CD4-positive, alpha-beta T cell treated with Interleukin-4 for 1 hour (primary cell): ENCODE data around the gene PLXNB3.

Experiments used
- DNase-seq, 2 donors: peaks; one replicate each; pipeline ENCODE4 v3.0.0-alpha.2; 2020 to 2022

PLXNB3 gene

DNA sequence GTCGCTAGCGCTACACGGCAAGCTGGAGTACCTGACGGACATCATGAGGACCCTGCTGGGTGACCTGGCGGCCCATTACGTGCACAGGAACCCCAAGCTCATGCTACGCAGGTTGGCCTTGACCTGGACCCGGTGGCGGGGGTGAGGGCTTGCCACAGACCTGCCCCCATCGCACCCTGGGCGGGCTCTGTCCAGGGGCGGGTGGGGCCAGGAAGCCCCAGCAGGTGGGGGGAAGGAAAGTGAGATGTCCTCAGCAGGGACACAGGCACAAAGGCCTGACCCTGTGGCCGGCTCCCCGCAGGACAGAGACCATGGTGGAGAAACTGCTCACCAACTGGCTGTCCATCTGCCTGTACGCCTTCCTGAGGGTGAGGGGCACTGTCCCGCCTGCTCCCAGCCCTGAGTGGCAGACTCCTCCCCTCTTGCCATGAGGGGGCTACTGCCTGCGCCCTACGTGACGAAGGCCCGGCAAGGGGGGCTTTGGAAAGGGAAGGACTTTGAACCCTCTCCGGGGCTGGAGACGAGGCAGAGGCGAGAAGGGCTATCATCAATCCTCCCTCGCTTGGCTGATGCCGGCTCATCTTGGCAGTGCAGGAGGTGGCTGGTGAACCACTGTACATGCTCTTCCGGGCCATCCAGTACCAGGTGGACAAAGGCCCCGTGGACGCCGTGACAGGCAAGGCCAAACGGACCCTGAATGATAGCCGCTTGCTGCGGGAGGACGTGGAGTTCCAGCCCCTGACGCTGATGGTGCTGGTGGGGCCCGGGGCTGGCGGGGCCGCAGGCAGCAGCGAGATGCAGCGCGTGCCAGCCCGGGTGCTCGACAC, 11.5 kb downstream of the PLXNB3 start:
- no peak for DNase-seq

DNA sequence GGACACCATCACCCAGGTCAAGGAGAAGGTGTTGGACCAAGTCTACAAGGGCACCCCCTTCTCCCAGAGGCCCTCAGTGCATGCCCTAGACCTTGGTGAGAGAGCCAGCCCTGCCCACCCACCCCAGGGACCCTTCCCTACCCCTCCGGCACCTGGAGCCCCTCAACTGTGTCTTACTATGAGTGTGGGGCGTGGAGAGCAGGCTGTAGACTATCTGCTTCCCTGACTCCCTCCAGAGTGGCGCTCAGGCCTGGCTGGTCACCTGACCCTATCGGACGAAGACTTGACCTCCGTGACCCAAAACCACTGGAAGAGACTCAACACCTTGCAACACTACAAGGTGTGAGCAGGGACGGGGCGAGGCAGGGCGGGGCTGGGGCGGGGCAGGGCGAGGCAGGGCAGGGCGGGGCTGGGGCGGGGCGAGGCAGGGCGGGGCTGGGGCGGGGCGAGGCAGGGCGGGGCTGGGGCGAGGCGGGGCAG, 12.1 kb downstream of the PLXNB3 start:
- DNase-seq: no peak

DNA sequence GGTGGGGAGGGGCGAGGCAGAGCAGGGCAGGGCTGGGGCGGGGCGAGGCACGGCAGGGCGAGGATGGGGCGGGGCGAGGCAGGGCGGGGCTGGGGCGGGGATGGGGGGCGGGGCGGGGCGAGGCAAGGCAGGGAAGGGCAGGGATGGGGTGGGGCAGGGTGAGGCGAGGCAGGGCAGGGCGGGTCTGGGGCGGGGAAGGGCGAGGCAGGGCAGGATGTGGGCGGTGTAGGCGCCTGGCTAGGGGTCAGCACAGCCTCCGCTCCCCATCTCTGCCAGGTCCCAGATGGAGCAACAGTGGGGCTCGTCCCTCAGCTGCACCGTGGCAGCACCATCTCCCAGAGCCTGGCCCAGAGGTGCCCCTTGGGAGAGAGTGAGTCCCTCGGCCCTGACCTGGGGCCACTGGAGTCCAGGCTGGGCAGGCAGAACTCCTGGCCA, 12.6 kb downstream of the PLXNB3 start:
- no peak for DNase-seq

DNA sequence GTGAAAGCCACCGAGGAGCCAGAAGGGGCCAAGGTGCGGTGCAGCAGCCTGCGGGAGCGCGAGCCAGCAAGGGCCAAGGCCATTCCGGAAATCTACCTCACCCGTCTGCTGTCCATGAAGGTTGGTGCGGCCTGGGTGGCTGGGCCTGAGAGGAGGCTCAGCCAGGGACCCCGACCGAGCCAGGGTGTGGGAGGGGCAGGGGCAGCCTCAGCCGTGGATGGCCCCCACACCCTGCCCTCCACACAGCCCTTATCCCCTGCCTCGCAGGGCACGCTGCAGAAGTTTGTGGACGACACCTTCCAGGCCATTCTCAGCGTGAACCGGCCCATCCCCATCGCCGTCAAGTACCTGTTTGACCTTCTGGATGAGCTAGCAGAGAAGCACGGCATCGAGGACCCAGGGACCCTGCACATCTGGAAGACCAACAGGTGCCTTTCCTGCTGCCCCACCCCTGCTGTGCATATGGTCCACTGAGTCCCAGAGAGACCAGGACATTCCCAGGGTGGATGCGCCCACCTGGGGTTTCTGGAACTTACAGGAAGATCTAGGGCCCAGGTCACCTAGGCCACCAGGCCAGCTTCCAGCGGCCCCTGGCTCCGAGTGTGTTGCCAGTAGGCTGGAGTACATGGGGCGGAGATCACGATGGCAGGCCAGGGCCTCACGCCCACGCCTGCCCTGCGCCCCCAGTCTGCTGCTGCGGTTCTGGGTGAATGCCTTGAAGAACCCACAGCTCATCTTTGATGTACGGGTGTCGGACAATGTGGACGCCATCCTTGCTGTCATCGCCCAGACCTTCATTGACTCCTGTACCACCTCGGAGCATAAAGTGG, 13.4 kb downstream of the PLXNB3 start:
- DNase-seq: no peak

DNA sequence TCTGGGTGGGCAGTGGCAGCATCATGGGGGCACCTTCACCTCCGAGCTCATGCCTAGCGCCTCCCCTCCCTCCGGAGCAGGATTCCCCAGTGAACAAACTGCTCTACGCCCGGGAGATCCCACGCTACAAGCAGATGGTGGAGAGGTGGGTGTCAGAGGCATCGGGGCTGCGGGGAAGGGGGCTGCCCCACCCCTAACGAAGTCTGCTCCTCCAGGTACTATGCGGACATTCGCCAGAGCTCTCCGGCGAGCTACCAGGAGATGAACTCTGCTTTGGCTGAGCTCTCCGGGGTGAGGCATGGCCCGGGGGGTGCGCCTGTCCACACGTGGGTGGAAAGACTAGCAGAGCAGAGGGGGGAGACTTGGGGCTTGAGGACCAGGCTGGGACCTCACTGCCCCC, 14.1 kb downstream of the PLXNB3 start:
- no peak for DNase-seq

DNA sequence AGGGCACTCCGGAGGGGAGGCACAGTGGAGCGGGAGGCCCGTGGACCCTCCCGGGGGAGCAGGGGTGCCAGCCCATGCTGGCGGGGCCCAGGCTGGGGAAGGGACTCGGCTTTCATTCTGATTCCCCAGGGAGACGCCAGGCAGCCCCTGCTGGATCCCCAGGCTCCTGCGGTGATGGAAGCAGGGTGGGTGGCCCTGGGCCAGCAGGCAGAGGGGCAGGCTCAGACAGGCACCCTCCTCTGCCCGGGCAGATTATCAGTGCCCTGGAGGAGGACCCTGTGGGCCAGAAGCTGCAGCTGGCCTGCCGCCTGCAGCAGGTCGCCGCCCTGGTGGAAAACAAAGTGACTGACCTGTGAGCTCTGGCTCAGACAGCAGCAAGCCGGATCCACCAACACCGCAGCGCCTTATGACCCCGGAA, 14.6 kb downstream of the PLXNB3 start:
- DNase-seq: no peak

DNA sequence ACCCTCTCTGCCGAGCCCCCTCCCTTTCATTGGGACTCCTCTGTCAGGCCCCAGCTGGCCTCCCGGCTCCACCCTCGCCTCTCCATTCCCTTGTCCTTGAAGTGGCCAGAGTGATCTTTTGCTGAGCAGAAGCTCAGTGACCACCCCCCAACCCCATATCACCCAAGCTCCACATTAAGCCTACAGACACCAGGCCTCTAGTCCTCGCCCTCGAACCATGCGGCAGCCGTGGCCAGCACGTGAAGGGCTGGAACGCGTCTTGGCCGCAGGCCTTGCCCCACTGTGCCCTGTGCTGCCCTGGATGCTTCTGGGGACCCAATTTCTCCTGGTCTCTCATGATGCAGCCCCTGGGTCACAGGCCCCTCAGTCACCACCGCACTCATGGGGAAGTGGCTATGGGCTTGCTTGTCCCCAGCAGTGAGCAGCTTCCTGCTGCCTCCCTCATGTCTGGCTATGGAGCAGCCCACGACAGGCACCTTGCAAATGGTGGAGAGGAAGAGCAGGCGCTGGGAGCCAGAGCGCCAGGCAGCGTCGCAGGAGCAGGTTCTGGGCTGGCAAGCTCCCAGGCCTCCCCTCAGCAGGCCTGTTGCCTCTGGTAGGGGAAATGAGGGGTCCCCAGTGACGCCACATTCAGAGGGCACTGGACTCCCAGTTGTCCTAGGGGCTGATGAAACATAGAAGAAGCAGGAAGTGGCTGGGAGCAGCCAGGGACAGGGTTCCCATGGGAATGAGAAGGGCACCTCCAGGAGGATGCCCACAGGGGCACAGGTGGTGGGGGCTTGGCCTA, 16.0 kb downstream of the PLXNB3 start:
- no peak for DNase-seq

DNA sequence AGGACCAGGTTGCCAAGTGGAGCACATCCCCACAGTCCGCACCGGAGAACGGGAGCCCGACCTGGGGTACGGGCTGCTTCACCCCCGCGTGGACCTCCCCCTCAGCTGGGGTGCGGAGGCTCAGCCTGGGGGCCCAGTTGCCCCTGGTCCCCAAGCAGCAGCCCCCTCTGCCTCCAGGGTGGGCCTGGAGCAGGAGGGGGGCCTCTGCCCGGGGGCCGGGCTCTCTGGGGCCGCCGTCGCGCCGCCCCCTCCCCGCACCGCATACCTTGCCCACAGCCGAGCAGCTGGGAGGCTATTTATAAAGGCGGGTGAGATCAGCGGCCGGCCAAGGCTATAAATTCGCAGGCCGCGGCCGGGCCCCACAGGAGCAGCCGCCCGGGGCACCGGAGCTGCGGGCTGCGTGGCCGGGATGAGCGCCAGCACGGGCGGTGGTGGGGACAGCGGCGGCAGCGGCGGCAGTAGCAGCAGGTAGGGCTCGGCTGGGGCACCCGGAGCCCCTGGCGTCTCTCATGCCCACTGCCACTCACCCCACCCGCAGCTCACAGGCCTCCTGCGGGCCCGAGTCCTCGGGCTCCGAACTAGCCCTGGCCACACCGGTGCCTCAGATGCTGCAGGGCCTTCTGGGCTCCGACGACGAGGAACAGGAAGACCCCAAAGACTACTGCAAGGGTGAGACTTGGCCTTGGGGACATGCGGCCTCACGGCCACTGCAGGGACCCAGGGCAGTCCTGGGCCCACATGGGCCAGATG, 16.8 kb downstream of the PLXNB3 start, which contains the start of gene SRPK3:
SRPK3 (plus strand) TSS at position 364 of the 750 bp plus-strand sequence; CDS start at position 410, 46 bp downstream.
- DNase-seq: no peak

DNA sequence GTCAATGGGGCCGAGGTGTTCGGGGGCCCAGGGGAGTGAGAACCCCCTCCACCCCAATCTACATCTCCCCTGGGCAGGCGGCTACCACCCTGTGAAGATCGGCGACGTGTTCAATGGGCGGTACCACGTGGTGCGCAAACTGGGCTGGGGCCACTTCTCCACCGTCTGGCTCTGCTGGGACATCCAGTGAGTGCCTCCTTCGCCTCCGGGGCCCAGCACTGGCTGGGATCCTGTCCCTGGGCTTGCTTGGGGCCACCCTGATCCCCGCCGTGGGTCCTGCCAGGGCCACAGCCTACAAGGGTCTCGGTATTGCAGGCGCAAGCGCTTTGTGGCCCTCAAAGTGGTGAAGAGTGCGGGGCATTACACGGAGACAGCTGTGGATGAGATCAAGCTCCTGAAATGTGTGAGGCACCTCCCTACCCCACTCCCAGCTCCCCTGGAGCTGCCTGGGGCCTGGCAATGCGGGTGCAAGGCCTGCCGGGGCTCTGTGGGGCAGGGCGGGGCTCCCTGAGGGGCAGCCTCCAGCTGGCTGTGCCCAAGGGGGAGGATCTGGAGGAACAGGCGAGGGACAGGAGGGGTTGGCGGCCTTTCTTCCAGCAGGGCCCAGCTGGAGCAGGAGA, 17.5 kb downstream of the PLXNB3 start:
- DNase-seq: no peak

DNA sequence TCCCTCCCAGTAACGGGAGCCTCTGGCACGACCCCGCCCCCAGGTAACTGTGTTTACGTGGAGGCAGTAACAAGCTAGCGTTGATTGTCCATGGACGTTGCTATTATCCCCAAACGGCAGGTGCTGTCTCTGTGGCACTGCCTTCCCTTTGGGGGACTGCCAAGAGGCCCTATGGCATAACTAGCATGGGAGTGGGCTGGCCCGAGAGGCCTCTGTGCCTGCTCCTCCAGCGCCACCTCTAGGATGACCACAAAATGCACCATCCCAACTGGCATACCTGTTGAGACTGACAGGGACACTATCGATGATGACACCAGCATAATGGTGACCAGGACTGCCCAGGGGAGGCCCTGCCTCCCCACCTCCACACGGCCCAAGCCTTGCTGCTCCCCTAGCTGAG, 18.3 kb downstream of the PLXNB3 start:
- no peak for DNase-seq

DNA sequence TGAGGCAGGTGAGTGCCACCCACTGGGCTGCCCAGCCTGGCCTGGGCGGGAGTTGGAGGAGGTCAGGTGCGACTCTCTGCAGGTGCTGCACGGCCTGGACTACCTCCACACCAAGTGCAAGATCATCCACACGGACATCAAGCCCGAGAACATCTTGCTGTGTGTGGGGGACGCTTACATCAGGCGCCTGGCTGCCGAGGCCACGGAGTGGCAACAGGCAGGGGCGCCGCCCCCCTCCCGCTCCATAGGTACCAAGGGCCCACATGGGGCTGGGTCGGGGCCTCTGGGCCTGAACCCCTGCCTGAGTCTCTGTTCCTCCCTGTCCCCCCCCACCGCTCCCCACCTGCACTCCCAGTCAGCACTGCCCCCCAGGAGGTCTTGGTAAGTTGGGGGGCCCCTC, 18.8 kb downstream of the PLXNB3 start:
- no peak for DNase-seq

DNA sequence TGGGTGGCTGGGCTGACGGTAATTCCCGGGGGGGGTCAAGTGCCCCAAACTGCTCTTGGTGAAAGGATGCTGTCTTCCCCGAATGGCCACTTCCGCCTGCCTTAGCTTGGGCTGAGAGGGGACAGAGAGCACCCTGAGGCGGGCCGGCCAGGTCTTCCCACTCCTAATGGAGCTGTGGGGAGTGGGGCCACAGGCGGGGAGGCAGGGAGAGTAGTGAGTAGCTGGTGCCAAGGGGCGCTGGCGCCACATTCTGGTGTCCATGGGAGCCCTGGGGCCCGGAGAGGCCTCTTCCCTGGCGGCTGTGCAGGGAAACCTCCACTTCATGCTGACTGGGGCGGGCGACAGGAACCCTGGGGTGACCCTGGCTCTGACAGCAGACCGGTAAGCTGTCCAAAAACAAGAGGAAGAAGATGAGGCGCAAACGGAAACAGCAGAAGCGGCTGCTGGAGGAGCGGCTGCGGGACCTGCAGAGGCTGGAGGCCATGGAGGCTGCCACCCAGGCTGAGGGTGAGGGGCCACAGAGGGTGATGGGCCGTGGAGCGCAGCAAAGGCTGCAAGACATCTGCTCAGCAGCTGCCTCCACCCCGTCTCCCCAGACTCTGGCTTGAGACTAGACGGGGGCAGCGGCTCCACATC, 19.4 kb downstream of the PLXNB3 start:
- DNase-seq: no peak

DNA sequence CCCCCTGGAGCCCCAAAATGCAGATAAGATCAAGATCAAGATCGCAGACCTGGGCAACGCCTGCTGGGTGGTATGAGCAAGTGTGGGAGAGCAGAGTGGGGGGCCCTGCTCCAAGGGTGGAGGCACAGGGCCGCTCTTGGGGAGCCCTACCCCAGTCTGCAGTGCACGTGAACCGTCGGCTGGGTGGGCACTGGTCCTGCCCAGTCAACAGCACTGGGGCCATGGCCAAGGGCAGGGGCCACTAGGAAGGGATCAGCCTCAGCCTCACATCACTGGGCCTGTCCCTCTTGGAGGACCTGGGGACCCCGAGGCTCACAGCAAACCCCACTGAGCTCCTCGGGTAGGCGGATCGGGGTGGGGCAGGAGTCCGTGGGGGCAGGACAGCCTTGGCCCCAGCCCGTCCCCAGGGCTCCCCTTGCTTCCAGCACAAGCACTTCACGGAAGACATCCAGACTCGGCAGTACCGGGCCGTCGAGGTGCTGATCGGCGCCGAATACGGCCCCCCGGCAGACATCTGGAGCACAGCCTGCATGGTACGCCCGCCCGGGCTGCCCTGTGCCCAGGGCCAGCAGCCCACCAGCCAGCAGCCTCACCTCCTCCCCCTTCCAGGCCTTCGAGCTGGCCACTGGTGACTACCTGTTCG, 20.4 kb downstream of the PLXNB3 start:
- DNase-seq: no peak

DNA sequence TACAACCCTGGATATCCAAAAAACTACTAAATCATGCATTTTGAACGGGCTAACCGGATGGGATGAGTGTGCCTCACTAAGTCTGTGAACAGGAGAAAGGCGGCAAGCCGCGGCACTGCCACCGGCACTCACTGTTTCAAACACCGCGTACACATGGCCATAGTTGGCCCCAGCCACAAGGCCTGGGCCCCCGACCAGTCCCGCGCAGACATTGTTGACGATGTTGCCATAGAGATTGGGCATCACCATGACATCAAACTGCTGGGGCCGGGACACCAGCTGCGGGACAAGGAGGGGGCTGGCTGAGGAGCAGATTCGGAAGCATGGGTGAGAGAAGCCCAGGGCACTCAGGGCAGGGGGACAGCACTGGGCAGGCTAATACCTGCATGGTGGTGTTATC, 22.6 kb downstream of the PLXNB3 start:
- no peak for DNase-seq

DNA sequence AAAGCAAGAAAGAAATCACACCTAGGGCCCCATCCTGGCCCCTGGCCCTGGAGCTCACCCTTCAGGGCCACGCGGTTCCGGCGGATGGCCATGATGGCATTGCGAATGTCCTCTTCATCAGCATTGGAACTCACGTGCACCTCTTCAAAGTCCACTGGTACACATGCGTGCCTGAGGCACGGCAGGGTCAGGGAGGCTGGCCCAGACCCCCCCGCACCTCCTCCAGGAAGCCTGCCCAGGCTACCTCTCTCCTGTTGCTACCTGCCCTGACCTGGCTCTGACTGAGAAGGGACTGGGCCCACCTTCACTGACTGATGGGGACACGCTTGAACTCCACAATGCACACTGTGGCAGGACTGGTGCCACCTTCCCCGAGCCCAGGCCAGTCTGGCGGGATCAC, 25.6 kb downstream of the PLXNB3 start:
- no peak for DNase-seq

DNA sequence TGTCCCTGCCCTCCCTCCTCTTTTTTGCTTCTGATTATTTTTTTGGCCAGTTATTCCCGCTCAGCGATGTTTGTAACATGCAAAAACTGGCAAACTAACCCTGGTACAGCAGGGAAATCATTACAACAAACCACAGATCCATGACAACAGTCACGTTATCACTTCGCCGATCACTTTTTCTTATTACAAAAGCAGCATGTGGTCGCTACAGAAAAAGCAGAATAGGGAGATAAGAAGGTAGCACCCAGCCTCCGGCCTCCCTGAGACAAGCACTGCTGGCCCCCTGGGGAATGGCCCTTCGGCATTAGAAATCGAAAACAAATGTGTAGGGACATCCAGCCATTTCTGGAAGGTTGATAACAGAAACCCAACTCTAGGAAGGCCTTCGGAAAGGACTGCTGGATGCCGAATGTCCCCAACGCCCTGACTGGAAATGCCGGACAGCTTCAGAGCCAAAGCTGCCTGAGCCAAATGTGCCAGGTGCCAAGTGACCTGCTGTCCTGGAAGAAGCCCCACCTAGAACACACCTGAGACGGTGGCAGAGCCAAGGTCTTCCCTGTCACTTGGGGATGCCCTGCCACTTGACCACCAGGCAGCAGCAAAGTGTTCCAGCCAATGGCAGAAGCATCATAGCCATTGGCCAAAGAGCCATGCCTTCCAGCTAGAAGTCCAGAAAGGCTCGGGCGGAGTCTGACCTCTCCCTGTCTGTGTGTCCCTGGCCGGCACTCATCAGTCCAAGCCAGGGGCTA, 27.2 kb downstream of the PLXNB3 start:
- no peak for DNase-seq

DNA sequence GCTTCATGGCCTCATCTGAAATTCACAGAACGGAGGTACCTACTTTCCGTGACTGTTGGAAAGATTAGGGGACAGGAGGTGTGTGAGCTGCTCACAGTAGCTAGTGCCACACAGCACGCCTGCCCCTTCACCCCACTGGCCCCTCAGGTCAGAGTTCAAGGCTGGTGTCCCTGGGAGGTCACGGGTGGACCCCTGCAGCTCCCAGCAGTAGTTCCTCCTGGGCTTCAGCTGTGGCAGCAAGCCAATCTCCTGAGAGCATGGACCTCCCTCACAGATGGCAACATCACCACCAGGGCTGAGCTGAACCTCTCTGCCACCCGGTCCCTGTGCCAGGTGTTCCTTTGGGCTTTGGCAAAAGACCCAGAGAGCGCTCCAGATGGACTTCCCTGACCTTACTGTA, 28.3 kb downstream of the PLXNB3 start:
- DNase-seq: no peak

DNA sequence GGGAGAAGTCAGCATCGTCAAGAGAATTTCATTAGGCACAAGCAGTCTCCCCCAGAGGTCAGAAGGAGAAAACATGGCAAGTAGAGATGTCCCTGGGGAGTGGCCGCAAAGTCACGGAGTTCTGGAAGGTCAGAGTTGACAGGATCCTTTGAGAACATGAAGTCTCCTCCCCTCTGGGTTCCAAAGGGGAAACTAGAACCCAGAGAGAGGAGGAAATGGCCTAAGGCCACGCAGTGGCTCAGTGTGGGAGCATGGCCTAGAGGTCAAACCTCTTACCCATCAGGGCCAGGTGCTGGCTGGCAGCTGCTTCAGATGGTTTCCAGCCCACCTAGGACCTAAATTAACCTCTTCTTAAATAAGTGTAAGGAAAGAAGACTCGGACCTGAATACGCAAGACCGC, 29.2 kb downstream of the PLXNB3 start:
- no peak for DNase-seq

DNA sequence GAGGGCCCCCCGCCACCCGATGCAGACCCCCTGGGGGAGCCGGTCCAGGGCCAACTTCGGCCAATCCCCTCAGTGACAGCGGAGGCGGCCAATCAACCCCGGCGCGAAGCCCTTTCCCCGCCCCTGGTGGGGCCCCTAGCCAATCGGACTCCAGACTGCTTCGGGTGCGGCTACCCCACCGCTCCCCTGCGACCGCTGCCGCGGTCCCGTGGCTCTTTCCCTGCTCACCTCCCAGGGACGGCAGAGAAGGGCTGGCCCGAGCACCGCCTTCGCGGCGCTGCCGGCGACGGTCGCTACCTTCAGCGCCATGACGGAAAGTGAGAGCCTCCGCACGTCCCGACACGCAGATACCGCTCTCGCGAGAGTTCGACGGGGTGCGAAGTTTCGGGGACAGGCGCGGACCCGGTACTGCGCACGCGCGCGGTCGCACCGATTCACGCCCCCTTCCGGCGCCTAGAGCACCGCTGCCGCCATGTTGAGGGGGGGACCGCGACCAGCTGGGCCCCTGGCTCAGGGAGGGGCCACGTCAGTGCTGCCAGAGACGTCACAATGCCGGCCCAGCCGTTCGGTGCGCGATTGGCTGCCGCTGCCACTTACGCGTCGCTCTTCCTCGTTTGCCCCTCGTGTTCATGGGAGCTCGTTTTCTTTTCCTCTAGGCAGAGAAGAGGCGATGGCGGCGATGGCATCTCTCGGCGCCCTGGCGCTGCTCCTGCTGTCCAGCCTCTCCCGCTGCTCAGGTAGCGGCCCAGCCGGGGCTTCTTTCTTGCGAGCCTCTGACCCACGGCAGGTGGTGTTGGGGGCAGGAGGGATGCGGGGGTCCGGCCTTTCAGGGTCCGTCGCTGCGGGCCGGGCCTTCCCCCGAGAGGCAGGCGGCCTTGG, 30.2 kb downstream of the PLXNB3 start, which contains the start of the genes IDH3G and SSR4:
IDH3G (minus strand) TSS at position 358 of the 879 bp plus-strand sequence; CDS start at position 309, 49 bp downstream.
SSR4 (plus strand) TSS at position 651 of the 879 bp plus-strand sequence; CDS start at position 671, 20 bp downstream.
- peak; percentile 95 to 96 for DNase-seq
